Stimulated activated CD8-positive, alpha-beta memory T cell treated with anti-CD3 and anti-CD28 coated beads, Interleukin-7, amount 100 ng/mL, for 4 hours (primary cell): ENCODE data around the gene PPP1R9B.

Experiments
- DNase-seq, 2 donors: peaks; one replicate each; pipeline ENCODE4 v3.0.0-alpha.2; 2020; ENCODE audit warnings: low read depth in 2 of 2

The PPP1R9B gene

GRCh38 chr17:50106393-50107131, 43.9 kb downstream of the PPP1R9B start:
- DNase-seq = no peak

GRCh38 chr17:50105811-50106210, 44.7 kb downstream of the PPP1R9B start:
- no peak for DNase-seq

- DNase-seq = no peak
These were observed 46.5 kb downstream of the PPP1R9B start for GRCh38 chr17:50103941-50104340.

- DNase-seq = no peak
These were observed 47.2 kb downstream of the PPP1R9B start for GRCh38 chr17:50103252-50103651.

- DNase-seq = no peak
These were observed 48.1 kb downstream of the PPP1R9B start for GRCh38 chr17:50102164-50102991.

GRCh38 chr17:50101346-50102163, 48.9 kb downstream of the PPP1R9B start:
- no peak for DNase-seq

- no peak for DNase-seq
These were observed 49.5 kb downstream of the PPP1R9B start for GRCh38 chr17:50100921-50101345.

GRCh38 chr17:50100480-50100883, 50.0 kb downstream of the PPP1R9B start:
- no peak for DNase-seq

- no peak for DNase-seq
These were observed 51.5 kb downstream of the PPP1R9B start for GRCh38 chr17:50099003-50099402.

- DNase-seq = no peak
These were observed 51.9 kb downstream of the PPP1R9B start for GRCh38 chr17:50098583-50098982.

GRCh38 chr17:50097926-50098325, 52.6 kb downstream of the PPP1R9B start:
- no peak for DNase-seq

GRCh38 chr17:50097455-50097854, 53.0 kb downstream of the PPP1R9B start:
- no peak for DNase-seq

GRCh38 chr17:50096758-50097157, 53.7 kb downstream of the PPP1R9B start:
- DNase-seq = no peak

GRCh38 chr17:50096092-50096491, 54.4 kb downstream of the PPP1R9B start:
- DNase-seq = no peak

GRCh38 chr17:50095626-50096037, 54.8 kb downstream of the PPP1R9B start:
- no peak for DNase-seq

- peak; percentile 90 to 96 for DNase-seq
These were observed 55.5 kb downstream of the PPP1R9B start, which contains the start of gene PDK2 for GRCh38 chr17:50094753-50095619. TSS of gene PDK2 (plus strand) at chr17:50095351. CDS start at chr17:50095436, 85 bp downstream.

- DNase-seq = peak; percentile 78 to 80
These were observed 56.2 kb downstream of the PPP1R9B start for GRCh38 chr17:50094243-50094752.

GRCh38 chr17:50093807-50094206, 56.7 kb downstream of the PPP1R9B start:
- no peak for DNase-seq

- DNase-seq = no peak
These were observed 57.2 kb downstream of the PPP1R9B start for GRCh38 chr17:50093246-50093645.

GRCh38 chr17:50091918-50092285, 58.6 kb downstream of the PPP1R9B start:
- DNase-seq = no peak
